GM12801 (cell line): ENCODE measurements around the gene SLC26A1.

ENCODE experiments used
- TF ChIP-seq, protein P1 (sequence below): IDR thresholded peaks from one replicate; pipeline ENCODE4 v1.5.1; 2011; ENCODE audit warnings: control low read depth; ENCODE audit not compliant: insufficient read length; ENCODE audit errors: extremely low read depth

Gene SLC26A1

DNA sequence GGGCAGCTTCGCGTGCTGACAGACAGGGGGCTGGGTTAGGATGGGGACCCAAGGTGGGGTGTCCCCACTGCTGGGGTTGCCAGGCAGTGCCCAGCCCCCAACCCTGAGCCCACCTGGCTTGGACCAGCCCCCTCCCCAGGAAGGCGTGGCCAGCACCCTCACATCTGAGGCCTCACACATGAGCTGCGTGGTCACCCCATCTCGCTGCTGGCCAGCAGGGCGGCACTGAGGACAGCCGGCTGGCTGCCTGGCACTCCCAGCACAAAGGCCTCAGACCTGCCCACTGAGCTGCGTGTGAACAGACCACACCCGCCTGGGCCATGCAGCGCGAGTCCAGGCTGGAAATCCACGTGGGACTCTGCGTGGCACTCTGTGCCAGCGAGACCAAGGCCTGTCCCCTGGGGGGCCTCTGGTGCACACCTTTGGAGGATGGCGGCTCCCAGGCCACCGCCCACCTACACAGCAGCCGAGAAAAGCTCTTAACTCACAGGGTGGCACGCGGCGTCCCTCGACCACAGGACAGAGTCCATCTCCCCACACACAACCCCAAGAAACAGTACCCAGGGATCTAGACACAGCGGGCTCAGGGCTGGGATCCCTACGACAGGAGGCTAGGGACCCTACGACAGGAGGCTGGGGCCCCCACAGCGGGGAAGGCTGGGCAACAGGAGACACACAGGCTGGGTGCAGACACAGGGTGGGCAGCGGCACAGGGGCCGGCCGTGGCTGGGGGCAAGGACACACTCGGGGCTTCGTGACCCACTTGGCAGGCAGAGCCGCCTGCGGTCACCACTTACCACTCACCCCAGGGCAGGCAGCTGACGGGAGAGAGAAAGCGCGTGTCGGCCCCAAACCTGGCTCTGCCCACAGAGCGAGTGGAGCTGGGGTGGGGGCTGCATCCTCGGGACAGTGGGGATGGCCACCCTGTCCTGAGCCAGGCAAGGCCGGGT, 29.7 kb downstream of the SLC26A1 start:
- TF ChIP-seq, protein P1, sequence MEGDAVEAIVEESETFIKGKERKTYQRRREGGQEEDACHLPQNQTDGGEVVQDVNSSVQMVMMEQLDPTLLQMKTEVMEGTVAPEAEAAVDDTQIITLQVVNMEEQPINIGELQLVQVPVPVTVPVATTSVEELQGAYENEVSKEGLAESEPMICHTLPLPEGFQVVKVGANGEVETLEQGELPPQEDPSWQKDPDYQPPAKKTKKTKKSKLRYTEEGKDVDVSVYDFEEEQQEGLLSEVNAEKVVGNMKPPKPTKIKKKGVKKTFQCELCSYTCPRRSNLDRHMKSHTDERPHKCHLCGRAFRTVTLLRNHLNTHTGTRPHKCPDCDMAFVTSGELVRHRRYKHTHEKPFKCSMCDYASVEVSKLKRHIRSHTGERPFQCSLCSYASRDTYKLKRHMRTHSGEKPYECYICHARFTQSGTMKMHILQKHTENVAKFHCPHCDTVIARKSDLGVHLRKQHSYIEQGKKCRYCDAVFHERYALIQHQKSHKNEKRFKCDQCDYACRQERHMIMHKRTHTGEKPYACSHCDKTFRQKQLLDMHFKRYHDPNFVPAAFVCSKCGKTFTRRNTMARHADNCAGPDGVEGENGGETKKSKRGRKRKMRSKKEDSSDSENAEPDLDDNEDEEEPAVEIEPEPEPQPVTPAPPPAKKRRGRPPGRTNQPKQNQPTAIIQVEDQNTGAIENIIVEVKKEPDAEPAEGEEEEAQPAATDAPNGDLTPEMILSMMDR: no peak

DNA sequence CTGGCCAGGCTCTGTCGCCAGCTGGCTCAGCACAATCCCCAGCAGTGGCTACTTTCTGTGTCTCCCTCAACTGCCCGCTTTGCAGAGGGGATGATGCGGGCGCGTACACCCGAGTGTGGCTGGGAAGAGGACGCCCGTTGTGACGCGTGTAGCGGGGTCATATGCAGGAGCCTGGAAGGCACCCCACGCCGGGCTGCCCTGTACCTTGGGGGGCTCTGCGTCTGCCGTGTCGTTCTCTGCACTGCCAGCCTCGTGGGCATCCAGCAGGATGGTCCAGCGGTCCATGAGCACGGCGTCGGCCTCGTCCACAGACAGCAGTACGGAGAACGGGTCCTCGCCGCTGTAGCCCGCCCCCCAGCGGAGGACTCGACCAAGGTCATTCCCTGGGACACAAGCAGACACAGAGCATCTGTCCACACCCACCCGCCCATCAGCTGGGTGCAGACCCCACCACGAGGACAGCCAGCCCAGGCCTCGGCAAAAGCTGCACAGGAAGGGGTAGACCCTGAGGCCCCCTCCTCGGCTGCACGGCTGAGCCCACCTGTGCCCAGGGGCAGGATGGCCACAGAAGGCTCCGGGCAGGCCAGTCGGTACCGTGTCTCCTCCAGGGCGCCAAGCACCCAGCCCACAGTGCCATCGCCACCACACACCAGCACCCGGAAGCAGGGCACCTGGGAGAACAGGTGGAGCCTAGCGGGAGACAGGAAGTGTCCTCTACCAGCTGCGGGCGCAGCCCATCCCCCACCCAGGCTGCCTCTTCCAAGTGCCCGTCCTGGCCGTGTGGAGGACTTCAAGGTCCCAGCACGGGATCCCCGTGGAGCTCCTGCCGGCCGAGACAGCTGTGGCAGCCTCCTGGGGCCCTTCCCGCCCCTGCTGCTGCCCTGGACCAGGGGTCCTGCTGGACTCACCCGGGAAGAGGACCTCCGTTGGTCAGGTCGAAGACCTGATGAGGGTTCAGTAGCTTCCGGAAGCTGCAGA, 30.7 kb downstream of the SLC26A1 start:
- TF ChIP-seq, protein P1: no peak

GRCh38 chr4:961351-962230, 31.6 kb downstream of the SLC26A1 start:
- TF ChIP-seq, protein P1: no peak

DNA sequence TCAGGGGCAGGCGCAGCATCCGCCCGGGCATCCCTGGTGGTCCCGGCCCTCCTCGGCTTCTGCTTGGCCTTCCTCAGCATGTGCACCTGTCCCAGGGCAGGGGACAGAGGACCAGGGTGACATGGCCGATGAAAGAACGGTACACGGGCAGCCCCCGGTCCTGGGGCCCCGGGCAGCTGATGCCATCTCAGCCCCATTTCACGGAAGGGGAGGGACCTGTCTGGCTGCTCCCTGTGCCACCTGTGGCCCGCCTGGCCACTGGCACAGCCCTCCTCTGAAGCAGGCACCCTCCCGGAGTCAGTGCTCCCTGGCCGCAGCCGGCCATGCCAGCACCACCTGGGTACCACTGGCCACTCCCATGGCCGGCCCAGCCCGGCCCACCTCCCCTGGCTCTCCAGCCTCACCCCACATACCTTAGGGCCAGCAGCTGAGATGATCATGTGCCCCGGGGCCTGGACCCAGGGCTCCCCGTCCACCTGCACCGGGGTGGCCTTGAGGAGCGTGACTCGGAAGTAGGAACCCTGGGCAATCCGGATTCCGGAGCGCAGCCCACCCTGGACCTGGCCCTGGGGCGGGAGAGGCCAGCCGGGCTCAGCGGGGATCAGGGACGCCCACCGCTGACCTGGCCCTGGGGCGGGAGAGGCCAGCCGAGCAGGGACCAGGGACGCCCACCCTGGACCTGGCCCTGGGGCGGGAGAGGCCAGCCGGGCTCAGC, 32.4 kb downstream of the SLC26A1 start:
- TF ChIP-seq, protein P1: no peak

GRCh38 chr4:960140-960635, 33.0 kb downstream of the SLC26A1 start:
- TF ChIP-seq, protein P1: no peak

- TF ChIP-seq, protein P1: no peak
Observed at GRCh38 chr4:959338-960139, 33.7 kb downstream of the SLC26A1 start.
